Globus pallidus (tissue), 1 donor: ENCODE data around the gene GPC6.

ENCODE experiments used
- DNase-seq: peaks from one replicate; pipeline ENCODE4 v3.0.0-alpha.2; 2015; ENCODE audit warnings: low spot score

The GPC6 gene

DNA sequence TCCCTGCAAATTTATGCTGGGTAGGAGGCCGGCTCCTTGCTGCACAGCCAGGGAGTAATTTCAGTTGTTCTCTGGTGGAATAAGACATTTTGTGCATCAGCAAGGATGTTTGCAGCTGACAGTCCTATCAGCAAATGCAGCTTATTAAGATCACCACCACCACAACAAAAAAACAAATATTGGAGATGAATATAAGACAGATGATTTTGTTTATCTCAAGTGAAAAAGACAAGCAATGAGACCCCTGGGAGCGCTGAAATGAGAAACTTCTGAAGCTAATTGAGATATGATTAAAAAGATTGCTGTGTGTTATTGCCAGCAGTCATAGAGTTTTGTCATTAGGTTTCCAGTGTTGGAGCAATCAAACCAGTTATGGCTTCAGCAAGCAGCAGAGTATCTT, 505.6 kb downstream of the GPC6 start:
- no peak for DNase-seq

DNA sequence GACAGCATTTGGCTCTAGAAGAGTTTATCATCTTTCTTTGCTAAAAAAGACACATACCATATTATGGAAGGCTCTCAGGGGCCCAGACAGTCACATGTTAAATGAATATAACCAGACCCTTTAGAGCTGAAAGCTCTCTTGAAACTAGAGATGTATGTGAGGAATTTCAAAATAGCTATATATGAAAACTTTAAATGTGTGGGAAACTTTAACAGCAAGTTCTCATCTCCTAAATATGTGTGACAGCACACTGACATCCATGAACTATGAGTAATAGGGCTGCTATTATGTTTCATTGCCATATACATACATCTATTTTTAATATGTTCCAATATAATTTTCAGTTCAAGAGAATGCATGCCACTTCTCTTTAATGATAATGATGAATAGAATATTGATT, 509.5 kb downstream of the GPC6 start:
- DNase-seq: no peak

DNA sequence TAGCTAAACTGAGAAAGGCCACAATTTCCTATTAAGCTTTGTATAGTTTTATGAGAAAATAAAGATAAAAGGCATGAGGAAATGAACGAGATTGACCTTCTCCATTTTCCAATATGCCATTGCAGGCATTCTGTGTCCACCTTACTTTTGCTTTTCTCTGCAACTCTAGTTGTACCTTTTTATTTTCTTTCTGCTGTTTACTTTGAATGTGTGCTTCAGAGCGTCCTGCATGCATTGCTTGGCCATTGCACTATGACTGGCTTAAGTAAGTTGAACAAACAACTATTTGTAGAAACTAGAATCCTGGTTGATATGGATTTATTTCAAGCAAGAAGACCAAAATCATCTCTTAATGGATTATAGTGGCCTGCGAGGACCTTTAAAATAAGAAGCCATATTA, 510.3 kb downstream of the GPC6 start:
- no peak for DNase-seq

DNA sequence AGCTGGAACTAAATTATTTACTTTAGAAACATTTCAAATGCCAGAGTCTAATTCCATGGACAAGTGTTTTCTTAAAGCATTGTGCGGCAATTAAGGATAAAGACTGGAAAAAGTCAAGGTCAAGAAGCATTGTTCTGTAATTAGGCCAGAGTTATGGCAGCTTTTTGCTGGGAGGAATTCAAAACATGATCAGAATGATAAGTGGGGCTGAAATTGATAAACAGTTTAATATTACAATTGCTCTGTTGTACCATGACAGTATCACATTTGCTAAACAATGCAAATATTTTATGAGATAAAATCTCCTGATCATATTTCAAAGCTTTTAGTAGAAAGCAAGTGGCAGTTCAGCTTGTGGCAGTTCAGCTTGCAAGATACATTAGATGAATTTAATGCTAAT, 513.7 kb downstream of the GPC6 start:
- no peak for DNase-seq

DNA sequence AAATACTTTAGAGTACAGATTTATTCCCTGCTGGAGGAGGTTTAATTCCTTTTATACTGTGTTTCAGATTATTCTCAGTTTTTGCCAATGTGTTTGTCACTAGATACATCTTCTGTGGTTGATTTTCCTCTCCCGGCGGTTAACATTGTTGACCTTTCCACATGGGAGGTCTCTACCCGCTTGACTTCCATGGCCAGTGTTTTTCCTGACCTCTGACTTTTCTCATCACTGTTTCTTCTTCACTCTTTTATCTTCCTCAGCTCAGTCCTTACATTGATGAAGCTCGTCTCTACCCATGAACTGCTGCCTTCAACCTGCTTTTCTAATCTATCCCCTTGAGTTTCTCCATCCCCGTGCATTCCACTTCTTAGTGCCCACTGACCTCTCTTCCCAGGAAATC, 517.4 kb downstream of the GPC6 start:
- DNase-seq: no peak

DNA sequence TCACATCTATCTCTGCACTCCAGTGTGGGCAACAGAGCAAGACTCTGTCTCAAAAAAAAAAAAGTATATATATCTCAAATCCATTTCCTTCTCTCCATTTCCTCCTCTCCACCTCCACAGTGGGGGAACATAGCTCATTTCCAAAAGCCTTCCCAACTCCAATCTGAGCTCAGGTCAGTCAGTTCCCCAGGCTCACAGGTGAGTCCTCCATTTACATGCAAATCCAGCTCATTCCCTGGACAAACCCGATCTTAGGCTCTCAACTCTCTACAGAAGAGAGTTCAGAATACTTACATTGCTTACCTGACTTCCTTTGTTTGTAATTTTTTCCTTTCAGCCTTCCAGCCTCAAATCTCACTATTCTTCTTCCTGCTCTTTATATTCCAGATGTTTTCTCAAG, 518.3 kb downstream of the GPC6 start:
- DNase-seq: no peak

DNA sequence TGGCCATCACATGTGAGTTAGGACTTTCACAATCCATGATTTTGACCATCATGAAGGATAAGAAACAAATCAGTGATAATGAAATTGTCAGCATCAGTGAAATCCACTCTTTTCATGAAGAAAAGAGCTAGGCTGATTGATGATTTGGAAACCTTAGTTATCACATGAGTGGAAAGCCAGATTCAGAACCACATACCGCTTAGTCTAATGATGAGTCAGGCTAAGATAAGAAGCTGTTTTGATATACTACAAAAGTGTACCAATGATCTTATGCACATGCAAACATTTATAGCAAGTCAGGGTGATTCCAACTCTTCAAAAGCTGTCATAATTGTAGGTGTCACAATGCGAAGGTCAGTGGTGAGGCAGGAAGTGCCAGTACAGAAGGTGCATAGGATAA, 519.3 kb downstream of the GPC6 start:
- no peak for DNase-seq

DNA sequence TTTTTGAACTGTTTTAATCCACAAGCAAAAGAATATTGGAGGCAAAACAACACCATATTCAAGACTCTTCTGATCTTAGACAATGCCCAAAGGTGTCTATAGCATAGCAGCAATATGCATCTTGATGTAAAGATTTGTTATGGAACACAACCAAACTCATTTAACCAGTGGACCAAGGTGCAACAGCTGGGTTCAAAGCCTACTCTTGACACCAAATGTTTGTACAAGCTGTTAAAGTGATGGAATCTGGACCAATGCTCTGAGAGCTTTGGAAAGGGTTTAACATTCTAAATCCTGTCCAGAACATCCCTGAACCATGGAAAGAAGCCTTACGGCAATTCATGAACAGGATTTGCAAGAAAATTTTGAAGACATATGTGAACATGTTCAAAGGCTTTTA, 520.0 kb downstream of the GPC6 start:
- DNase-seq: no peak

DNA sequence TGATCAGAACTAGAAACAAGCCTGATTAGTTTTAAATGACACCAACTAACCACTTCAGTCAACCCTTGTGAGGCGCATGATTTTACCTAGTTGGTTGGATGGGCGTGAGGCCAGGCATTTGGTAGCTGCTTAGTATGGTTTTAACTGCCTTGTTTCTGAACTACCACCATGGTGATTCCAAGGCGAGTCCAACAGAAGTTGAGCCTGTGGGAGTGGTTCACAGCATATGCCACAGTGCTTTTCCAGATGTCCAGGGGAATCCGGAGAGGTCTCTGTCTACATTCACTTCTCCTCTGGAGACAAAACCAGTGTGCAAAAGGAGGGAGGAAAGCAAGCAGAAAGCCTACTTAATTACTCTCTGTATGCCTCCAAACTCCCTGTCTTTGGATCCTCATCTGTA, 524.1 kb downstream of the GPC6 start:
- no peak for DNase-seq

DNA sequence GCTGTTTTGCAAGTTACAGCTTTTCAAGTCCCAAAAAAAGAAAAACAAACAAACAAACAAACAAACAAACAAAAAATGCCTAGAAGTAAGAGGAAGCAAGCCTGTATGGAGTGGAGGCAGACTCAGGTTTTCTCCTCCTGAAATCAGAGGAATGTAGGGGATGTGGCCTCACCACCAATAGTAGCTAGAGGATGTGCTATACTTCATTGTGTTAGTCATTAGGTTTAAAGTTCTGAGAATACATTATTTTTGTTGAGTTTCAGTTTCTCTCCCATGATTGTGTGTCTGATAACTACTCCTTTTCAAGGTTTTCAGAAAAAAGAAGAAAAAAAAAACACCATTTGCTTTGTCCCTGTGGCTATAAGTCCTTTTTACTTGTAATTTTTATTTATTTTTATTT, 524.5 kb downstream of the GPC6 start:
- no peak for DNase-seq

DNA sequence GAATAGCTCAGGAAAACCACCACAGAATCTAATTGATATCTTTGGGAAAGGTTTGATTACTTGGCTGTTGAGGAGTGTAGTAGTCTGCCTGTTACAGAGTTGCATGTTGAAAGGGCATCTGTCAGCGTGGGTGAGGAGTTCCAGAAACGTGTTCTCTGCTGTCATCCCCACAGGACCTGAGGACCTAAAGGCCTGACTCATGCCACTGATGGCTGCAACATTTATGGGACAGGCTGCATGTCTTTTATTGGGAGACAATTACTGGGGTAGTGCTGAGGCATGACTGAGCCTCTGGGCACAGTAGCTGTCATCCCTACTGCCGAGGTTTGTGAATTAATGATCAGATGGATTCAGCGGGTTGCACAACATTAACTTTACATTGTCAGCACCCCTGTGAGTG, 525.9 kb downstream of the GPC6 start:
- DNase-seq: no peak

DNA sequence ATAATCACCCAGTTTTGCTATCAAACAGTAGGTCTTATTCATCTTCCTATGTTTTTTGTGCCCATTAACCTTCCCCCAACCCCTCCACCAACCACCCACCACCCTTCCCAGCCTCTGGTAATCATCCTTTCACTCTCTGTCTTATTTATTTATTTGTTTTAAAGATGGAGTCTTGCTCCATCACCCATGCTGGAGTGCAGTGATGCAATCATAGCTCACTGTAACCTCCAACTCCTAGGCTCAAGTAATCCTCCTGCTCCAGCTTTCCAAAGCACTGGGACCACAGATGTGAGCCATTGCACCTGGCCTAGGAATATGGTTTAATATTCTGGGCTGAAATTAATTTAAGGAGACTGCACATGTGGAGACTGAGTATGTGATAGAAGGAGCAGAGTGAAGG, 527.0 kb downstream of the GPC6 start:
- no peak for DNase-seq

DNA sequence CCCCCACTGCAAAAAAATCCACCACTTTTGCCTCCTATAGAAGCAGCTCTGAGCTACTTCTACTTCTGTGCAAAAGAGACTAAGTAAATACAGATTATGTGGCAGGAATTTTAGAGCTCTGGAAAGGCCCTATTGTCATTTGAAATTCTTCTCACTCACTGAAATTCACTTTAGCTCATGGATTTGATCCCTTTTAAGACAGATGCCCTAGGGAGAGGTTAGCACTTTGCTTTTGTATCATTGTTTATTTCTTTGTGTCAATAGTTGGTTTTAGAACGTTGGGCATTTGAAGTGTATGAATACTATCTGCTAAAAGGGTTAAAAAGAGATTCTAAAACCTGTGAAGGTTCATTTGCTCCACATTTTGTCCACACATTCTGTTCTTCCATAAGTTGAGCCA, 528.7 kb downstream of the GPC6 start:
- DNase-seq: no peak

DNA sequence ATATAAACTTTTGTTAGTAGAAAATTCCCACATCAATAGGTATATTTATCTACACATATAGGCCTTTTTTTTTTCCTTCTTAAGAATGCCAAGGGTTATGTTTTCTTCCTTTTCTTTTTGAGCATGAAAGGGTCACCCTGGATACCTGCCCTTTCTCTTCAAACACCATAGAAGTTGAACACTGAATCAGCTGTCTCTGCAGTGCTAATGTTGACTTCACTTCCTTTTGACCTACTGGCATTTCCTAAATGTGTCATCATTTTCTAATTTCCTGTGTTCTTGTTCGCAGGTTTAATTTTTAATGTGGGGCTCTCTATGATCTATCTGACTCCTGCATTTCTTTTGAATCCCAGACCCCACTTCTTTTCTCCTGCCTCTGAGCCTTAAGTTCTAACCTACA, 532.0 kb downstream of the GPC6 start:
- DNase-seq: no peak

DNA sequence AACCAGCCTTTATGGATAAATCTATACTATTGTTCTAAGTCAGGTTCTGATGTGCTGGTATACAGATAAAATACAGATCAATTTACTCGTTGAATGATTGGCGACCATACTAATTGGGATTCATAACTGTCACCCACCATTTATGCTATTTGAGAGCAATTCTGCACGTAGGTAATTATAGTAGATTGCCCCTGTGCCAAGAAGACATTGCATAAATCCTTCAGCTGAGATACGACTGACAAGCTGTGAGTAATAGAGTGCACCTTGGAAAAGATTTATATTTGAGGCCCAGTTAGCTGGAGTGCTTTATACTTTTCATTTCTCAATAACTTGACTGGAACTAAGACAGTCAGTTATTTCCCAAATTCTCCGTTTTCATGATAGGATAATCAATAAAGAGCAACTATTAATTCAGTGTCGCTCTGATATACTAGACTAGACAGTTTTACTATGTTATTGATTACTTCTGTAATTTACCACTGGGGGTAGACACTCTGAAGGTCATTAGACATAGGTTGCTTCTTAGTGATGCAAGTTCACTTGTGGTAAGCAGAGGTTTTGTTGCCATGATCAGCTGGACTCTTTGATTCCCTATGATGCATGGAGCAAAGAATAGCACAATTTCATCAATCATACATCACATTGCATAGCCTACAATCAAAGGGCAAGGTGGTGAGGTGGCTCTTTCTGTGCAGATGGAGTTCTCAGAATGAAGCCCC, 536.3 kb downstream of the GPC6 start:
- no peak for DNase-seq

DNA sequence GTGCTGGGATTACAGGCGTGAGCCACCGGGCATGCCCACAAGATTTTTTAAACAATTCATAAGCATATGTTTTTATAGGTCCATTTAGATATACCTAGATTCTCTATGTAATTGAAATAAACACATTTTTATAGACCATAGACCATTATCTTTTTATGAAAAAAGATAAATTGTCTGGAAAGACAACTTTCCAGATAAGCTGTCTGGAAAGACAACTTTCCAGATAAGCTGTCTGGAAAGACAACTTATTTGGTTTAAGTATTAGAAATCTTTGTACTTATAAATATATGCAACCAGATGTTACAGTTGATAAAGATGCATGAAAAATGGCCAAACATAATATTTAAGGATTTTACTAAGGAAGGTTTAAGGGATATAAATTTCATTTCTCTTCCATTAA, 538.5 kb downstream of the GPC6 start:
- DNase-seq: no peak

DNA sequence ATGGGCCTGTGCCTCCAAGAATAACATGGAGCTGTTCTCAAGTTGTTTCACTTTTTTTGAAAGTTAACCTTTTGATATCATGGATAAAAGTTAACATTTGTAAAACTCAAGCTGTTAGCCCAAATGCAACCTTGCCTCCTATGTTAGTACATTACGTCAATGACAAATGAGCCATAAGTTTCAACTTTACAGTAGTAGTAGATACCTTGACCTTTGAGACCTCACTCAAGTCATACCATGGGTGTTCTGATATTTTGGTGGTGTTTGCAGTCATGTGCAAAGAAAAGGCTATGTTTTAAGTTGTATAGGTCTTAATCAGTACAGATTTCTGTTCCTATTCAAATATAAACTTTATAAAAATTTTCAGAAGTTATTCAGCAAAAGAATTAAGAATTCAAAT, 539.2 kb downstream of the GPC6 start:
- no peak for DNase-seq

DNA sequence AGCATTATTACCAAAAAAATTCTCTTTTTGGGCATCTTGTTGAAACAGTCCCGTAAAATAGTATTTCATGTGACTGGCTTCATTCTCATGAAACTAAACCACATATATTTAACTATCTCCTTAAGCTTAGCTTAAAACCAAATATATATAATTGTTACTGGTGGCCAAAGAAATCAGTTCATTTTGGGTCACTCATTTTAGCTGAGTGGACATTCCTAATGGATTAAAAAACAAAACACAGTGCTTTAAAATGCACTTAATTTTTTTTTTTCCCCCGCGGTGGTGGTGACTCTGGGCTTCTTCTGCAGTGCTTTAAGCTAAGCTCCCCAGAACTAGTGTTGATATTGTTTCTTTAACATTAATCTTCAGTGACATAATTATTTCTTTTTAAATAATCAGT, 540.1 kb downstream of the GPC6 start:
- DNase-seq: no peak

DNA sequence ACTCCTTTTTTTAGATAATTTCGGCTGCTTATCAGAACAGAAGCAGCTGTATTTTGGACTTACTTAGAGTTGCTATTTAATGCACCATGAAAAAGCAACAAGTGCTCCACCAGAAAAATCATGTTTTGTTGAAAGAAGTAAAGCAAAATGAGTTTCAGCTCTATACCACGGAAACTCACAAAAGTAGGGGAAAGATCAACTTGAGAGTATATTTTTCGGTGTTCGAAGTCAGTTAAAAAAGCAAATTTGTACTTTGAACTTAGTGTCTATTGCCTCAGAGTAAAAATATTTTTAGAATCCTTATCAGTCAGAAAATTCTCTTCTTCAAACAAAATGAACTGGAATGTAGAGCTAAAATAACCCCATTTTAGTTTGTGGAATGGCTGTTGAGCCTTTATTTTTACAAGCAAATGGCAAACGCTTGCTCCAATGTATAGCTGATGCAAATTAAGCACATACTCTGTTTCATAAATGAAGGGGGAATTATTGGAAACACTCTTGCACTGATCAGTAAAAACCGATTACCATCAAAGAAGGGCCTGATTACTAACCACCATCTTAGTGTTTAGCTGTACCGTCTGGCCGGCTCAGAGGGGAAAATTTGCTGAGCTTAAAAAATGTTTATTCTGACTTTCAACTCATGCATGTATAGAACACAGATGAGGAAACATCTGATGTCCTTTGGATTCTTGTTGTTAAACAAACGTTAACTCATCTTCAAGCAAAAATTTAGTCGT, 540.7 kb downstream of the GPC6 start:
- DNase-seq: no peak

DNA sequence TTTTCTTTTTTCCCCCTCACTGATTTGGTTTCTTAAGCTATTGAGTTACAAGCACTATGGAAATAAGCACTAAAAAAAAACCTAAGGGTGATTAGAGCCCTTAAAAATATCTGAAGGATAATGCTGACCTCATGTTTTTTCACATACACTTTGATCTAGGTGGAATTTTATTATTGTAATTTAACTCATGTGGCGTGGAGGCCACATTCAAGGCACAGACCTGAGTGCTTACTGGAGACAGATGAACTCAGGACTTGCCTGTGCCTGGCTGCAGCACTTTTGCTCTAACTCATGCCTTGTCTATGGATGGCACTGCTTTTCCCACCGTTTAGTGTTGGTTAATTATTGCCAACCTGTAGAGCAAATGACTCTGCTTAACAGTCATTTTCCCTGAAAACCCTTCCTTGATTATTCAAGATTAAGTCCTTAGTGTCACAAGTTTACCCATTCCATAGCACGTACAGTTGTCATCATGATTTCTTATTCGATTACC, 541.4 kb downstream of the GPC6 start:
- DNase-seq: no peak

DNA sequence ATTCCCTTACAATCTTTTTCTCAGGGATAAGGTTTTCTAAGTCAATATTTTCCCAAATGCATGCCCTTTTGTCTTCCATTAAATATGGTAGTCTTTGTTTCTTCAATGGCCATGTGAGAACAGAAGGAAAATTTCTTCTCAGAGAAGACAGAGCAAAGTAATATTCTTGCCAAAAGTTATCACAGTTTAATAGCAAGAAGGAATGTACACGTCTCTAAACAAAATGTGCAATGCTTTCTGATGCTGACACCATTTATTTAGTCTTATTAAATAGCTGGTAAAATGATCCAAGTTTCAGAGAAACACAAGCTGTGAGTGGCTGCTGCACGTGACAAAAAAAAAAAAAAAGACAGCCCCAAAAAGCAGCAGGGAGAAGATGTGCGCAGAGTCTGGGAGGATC, 542.5 kb downstream of the GPC6 start:
- no peak for DNase-seq

DNA sequence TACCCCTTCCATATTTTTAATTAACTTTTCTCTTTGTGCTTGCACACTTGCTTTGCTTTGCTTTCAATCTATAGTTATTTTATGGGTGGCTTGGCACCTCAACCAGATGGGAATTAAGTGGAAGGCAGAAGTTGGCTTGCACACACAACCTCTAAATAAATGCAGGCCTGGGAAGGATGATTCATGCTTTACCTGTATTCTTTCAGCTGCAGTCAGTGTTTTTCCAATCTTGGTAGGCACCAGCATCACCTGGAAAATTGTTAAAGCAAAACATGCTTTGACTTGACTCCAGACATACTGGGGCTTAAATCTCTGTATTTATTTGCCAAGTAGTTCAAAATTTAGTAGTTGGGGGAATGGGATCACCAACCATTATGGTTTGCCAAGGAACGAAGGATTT, 543.0 kb downstream of the GPC6 start:
- no peak for DNase-seq

DNA sequence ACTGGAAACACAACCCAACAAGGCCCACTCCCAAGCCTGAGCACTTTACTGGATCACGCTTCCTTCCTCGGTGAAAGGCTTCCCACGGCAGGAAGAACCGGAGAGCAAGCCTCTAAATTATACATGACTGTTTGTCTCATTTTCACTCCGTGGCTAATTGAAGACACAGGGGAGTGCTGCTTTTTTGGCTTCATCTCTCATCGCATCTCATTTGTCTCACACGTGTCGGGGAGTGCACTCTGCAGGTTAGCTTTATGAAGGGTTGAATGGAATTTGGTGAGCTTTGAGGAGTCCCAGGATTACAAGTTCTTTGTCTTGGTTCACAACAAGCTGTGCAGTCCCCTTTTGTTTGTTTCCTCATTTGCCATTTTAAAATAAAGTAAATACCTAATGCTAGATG, 544.6 kb downstream of the GPC6 start:
- no peak for DNase-seq

DNA sequence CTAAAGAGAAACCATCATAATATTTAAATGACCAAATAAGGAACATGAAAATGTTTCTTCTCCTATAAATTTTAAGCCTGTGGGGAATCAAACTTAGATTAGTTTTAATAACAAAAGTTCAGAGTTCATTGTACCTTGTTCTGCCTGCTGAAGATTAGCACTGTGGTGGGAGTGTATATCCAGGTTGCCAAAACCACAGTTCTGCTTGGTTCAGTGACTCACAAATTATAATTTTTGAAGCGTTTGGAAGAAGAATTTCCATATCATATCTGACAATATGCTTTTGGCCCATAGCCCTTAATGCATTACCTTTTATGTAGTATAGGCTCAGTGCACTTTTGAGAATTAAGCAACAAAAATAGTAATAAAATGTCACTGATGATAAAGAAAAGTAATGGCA, 545.2 kb downstream of the GPC6 start:
- no peak for DNase-seq
